Measurements from ENCODE around the gene HACL1. TPM values are rescaled to one million over a fixed set of nuclear protein-coding genes. Genes with fewer than 3 reads are reported as not detected.
A peak's percentile ranks its signal among the peaks of the same experiment; 100 is the strongest.

HACL1 gene
- polyA plus RNA-seq (2013, experiment 1 of 2): 9.2 TPM
- 9.0 TPM for polyA plus RNA-seq (2013, experiment 2 of 2)

DNA sequence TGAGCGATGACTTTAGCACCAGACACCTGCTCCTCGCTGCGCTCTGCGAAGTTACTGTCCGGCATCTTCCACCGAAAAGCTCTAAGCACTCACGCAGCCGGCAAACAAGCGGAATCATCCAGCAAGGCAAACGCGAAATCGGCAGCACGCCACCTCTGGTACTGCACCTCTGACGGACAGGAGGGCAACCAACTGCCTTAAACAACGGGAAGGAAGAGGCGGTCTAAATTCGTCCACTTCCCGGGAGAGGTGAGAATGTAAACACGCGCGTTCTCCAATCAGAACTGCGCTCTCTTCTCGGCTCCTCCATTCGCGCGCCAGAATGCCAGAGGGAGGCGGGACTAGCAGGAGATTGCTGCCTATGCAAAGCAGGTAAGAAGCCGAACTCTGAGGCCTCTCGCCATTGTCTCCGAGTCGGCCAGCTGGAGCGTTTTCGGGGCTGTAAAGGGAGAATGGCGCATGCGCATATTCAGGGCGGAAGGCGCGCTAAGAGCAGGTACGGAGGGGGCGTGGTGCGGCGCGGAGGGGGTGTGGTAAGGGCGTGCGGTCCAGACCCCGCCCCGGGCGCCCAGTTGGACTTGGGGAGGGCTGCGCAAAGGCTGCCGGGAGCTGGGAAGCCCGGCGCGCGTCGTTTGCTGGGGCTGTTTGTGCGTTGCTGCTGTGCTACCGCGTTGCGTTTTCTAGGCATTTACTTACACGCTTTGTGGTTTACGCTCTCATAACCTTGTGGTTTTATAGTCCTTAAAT is at the start of gene HACL1, which contains the start of gene BTD:
Gene HACL1 (minus strand): TSS at position 171 of the 747 bp plus-strand sequence. CDS start 106 bp downstream, at position 65.
Gene BTD (plus strand): TSS at position 347 of the 747 bp plus-strand sequence. CDS start 33,695 bp downstream, outside the sequence.
- H3K4me2 ChIP-seq (ENCODE audit: low read length, poor library complexity, severe bottlenecking): peak within 1 kb of the TSS; percentile 86
- peaks cover 23% of the 10 kb centered on the region for H3K79me1 ChIP-seq (replicated peaks; ENCODE audit: low read length, poor library complexity, severe bottlenecking)
- H3K27ac ChIP-seq (ENCODE audit: low read length, poor library complexity, severe bottlenecking): peak within 1 kb of the TSS; percentile 93
- peak within 1 kb of the TSS; percentile 69 to 88 for H3K18ac ChIP-seq (ENCODE audit: low read depth in 1 of 2, low read length in 2 of 2)
- WGBS: under 1% methylated on average over 55 of the region's 61 CpGs
- peak within 1 kb of the TSS; percentile 95 for H3K9ac ChIP-seq (ENCODE audit: low read length)
- peak; percentile 100 for DNase-seq
- H3K9me3 ChIP-seq (ENCODE audit: control insufficient read depth, low read length): no peaks in the 10 kb centered on the region
- H3K27me3 ChIP-seq (ENCODE audit: control insufficient read depth in 1 of 2, insufficient read depth in 1 of 2, low read length in 2 of 2): no peaks in the 10 kb centered on the region
- H4K8ac ChIP-seq (ENCODE audit: low read length): peak within 1 kb of the TSS; percentile 89
- H3K4me1 ChIP-seq (ENCODE audit: control insufficient read depth, insufficient read depth, low read depth, low read length): peaks cover 2% of the 10 kb centered on the region
- peak within 1 kb of the TSS in 1 of 2 experiments; percentile 96 for H3K14ac ChIP-seq (ENCODE audit: low read length in 2 of 2)
- peak within 1 kb of the TSS; percentile 94 to 96 for H3K4me3 ChIP-seq (ENCODE audit: insufficient read depth in 1 of 2, low read depth in 1 of 2, low read length in 2 of 2)
- H2AK5ac ChIP-seq (ENCODE audit: low read length, severe bottlenecking): no peak within 1 kb of the TSS
- no peak within 1 kb of the TSS for H2BK120ac ChIP-seq (ENCODE audit: low read depth, low read length)
- H4K91ac ChIP-seq (ENCODE audit: low read length): no peak within 1 kb of the TSS
- peak within 1 kb of the TSS; percentile 54 to 61 for H3K23ac ChIP-seq (ENCODE audit: low read length in 2 of 2)
- peak within 1 kb of the TSS in 1 of 2 experiments; percentile 23 for H2BK12ac ChIP-seq (ENCODE audit: low read length in 2 of 2)
- peaks cover 4 to 38% of the 10 kb centered on the region in 2 experiments for H3K36me3 ChIP-seq (ENCODE audit: control insufficient read depth in 1 of 2, insufficient read depth in 2 of 2, low read depth in 1 of 2, low read length in 2 of 2)
- no peak within 1 kb of the TSS for H3K4ac ChIP-seq (ENCODE audit: low read depth in 1 of 2, low read length in 2 of 2)
- peak within 1 kb of the TSS; percentile 34 for H2BK15ac ChIP-seq (ENCODE audit: low read depth, poor library complexity, severe bottlenecking)
- peak within 1 kb of the TSS; percentile 97 for H2AFZ ChIP-seq (ENCODE audit: low read depth, low read length)
- H2BK5ac ChIP-seq (ENCODE audit: low read depth, low read length, poor library complexity, severe bottlenecking): no peak within 1 kb of the TSS

DNA sequence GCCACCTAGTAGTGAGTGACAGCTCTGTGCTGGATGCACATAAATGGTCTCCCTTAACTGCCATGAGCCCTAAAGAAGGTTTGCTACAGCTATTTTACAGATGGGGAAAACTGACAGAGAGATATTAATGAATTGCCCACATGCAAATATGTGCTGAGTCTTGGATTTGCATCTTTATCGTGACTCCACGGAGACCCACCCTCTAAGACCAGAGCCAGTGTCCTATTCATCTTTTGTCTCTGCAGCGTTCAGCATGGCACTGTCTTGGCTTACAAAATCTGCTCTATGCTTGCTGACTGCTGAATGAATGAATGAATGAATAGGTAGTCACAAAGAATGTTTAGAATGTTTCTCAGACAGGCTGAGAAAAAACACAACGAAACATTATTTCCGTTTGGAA is 48.5 kb upstream of the HACL1 start:
- Histone ChIP-seq H3K4me3 (ENCODE audit: insufficient read depth in 1 of 2, low read depth in 1 of 2, low read length in 2 of 2) (no peak overlapping the region), H3K27me3 (ENCODE audit: control insufficient read depth in 1 of 2, insufficient read depth in 1 of 2, low read length in 2 of 2) (no peaks in the 10 kb centered on the region)
- 100% methylated on average over 4 of the region's 5 CpGs for WGBS

DNA sequence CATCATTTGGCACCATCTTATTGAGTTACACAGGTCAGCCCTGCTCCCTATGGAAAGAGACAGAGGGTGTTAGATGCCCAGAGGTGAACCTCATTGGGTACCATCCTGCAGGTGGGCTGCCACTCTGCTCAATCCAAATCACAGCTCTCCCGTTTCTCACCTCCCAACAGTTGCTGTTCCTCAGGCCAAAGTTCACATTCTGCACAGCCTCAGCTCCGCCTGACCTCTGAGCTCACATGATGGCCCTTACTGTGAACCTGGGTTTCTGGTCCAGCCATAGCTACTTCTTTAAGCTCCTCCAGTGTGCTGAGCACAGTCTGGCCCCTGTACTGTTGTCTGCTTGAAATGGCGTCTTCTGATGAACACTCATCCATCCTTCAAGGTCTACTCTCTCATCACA is 48.0 kb upstream of the HACL1 start:
- peak overlapping the region in 1 of 2 experiments; percentile 57 for H2BK12ac ChIP-seq (ENCODE audit: low read length in 2 of 2)
- DNase-seq: no peak
- H3K4me3 ChIP-seq (ENCODE audit: insufficient read depth in 1 of 2, low read depth in 1 of 2, low read length in 2 of 2): no peak overlapping the region
- peak overlapping the region; percentile 55 for H4K91ac ChIP-seq (ENCODE audit: low read length)
- H3K4me2 ChIP-seq (ENCODE audit: low read length, poor library complexity, severe bottlenecking): no peak overlapping the region
- H3K4ac ChIP-seq (ENCODE audit: low read depth in 1 of 2, low read length in 2 of 2): no peak overlapping the region
- peak overlapping the region; percentile 37 for H2AK5ac ChIP-seq (ENCODE audit: low read length, severe bottlenecking)
- H3K14ac ChIP-seq (ENCODE audit: low read length in 2 of 2): no peak overlapping the region
- no peak overlapping the region for H2AFZ ChIP-seq (ENCODE audit: low read depth, low read length)
- H3K27me3 ChIP-seq (ENCODE audit: control insufficient read depth in 1 of 2, insufficient read depth in 1 of 2, low read length in 2 of 2): no peaks in the 10 kb centered on the region
- H2BK120ac ChIP-seq (ENCODE audit: low read depth, low read length): no peak overlapping the region
- H3K9ac ChIP-seq (ENCODE audit: low read length): no peak overlapping the region
- H2BK5ac ChIP-seq (ENCODE audit: low read depth, low read length, poor library complexity, severe bottlenecking): no peak overlapping the region
- H3K4me1 ChIP-seq (ENCODE audit: control insufficient read depth, insufficient read depth, low read depth, low read length): peaks cover 17% of the 10 kb centered on the region
- no peak overlapping the region for H2BK15ac ChIP-seq (ENCODE audit: low read depth, poor library complexity, severe bottlenecking)
- peaks cover 0 to 6% of the 10 kb centered on the region in 2 experiments for H3K36me3 ChIP-seq (ENCODE audit: control insufficient read depth in 1 of 2, insufficient read depth in 2 of 2, low read depth in 1 of 2, low read length in 2 of 2)
- H3K27ac ChIP-seq (ENCODE audit: low read length, poor library complexity, severe bottlenecking): no peak overlapping the region
- H3K23ac ChIP-seq (ENCODE audit: low read length in 2 of 2): no peak overlapping the region
- H4K8ac ChIP-seq (ENCODE audit: low read length): peak overlapping the region; percentile 27
- no peaks in the 10 kb centered on the region for H3K9me3 ChIP-seq (ENCODE audit: control insufficient read depth, low read length)
- peaks cover 4% of the 10 kb centered on the region for H3K79me1 ChIP-seq (replicated peaks; ENCODE audit: low read length, poor library complexity, severe bottlenecking)
- 95% methylated on average over 3 of the region's 3 CpGs for WGBS
- H3K18ac ChIP-seq (ENCODE audit: low read depth in 1 of 2, low read length in 2 of 2): peak overlapping the region; percentile 6 to 61

More for the DNA sequence above, 48.5 kb upstream of the HACL1 start:
- Histone ChIP-seq H3K27ac (ENCODE audit: low read length, poor library complexity, severe bottlenecking) (no peak overlapping the region), H3K79me1 (replicated peaks; ENCODE audit: low read length, poor library complexity, severe bottlenecking) (no peaks in the 10 kb centered on the region), H2AFZ (ENCODE audit: low read depth, low read length) (no peak overlapping the region), H2BK12ac (ENCODE audit: low read length in 2 of 2) (no peak overlapping the region), H4K8ac (ENCODE audit: low read length) (no peak overlapping the region), H3K4me1 (ENCODE audit: control insufficient read depth, insufficient read depth, low read depth, low read length) (peaks cover 17% of the 10 kb centered on the region), H3K9me3 (ENCODE audit: control insufficient read depth, low read length) (peaks cover under 1% of the 10 kb centered on the region), H3K14ac (ENCODE audit: low read length in 2 of 2) (no peak overlapping the region), H3K23ac (ENCODE audit: low read length in 2 of 2) (no peak overlapping the region), H2BK120ac (ENCODE audit: low read depth, low read length) (no peak overlapping the region), H3K4me2 (ENCODE audit: low read length, poor library complexity, severe bottlenecking) (no peak overlapping the region), H4K91ac (ENCODE audit: low read length) (no peak overlapping the region), H3K9ac (ENCODE audit: low read length) (no peak overlapping the region), H3K18ac (ENCODE audit: low read depth in 1 of 2, low read length in 2 of 2) (no peak overlapping the region), H3K4ac (ENCODE audit: low read depth in 1 of 2, low read length in 2 of 2) (no peak overlapping the region), H2BK15ac (ENCODE audit: low read depth, poor library complexity, severe bottlenecking) (no peak overlapping the region), H3K36me3 (ENCODE audit: control insufficient read depth in 1 of 2, insufficient read depth in 2 of 2, low read depth in 1 of 2, low read length in 2 of 2) (peaks cover 0 to under 1% of the 10 kb centered on the region in 2 experiments), H2AK5ac (ENCODE audit: low read length, severe bottlenecking) (no peak overlapping the region), H2BK5ac (ENCODE audit: low read depth, low read length, poor library complexity, severe bottlenecking) (no peak overlapping the region)
- no peak for DNase-seq

DNA sequence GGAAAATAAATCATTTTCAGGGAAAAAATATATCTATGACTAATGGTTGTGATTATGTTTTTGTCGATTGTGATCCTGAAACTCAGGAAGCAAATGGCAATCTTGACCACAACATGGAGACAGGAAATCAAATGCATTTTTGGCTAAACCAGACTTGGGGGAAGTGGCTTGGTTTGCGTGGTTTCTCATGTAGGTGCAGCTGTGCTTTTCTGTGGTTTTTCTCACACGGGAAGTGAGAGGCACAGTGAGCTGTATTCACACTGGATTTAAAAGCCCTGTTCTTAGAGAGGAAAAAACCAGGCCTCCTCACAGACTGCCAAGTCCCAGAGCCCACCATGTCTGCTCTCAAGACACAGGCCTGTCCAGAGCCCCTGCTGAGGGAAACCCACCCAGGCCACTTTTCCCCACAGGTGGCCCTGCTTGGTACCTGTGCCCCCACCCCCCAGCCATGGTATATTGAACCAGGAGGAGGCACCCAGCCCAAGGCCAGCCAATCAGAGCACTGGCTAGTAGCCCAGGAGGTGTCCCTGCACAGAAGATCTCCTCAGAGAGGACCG is 46.3 kb upstream of the HACL1 start:
- peak overlapping the region; percentile 94 to 97 for H3K4ac ChIP-seq (ENCODE audit: low read depth in 1 of 2, low read length in 2 of 2)
- no peaks in the 10 kb centered on the region for H3K27me3 ChIP-seq (ENCODE audit: control insufficient read depth in 1 of 2, insufficient read depth in 1 of 2, low read length in 2 of 2)
- peak overlapping the region; percentile 97 for H2BK5ac ChIP-seq (ENCODE audit: low read depth, low read length, poor library complexity, severe bottlenecking)
- H2AK5ac ChIP-seq (ENCODE audit: low read length, severe bottlenecking): peak overlapping the region; percentile 94
- DNase-seq: peak; percentile 95
- peak overlapping the region; percentile 92 to 99 for H3K18ac ChIP-seq (ENCODE audit: low read depth in 1 of 2, low read length in 2 of 2)
- peak overlapping the region; percentile 77 for H3K9ac ChIP-seq (ENCODE audit: low read length)
- peak overlapping the region in 1 of 2 experiments; percentile 40 for H3K4me3 ChIP-seq (ENCODE audit: insufficient read depth in 1 of 2, low read depth in 1 of 2, low read length in 2 of 2)
- no peaks in the 10 kb centered on the region for H3K9me3 ChIP-seq (ENCODE audit: control insufficient read depth, low read length)
- H3K23ac ChIP-seq (ENCODE audit: low read length in 2 of 2): peak overlapping the region in 1 of 2 experiments; percentile 67
- peak overlapping the region in 1 of 2 experiments; percentile 71 for H3K14ac ChIP-seq (ENCODE audit: low read length in 2 of 2)
- H3K27ac ChIP-seq (ENCODE audit: low read length, poor library complexity, severe bottlenecking): peak overlapping the region; percentile 95
- H3K4me1 ChIP-seq (ENCODE audit: control insufficient read depth, insufficient read depth, low read depth, low read length): peaks cover 17% of the 10 kb centered on the region
- peak overlapping the region; percentile 99 for H2BK120ac ChIP-seq (ENCODE audit: low read depth, low read length)
- peak overlapping the region; percentile 94 to 98 for H2BK12ac ChIP-seq (ENCODE audit: low read length in 2 of 2)
- no peak overlapping the region for H2AFZ ChIP-seq (ENCODE audit: low read depth, low read length)
- peaks cover 4% of the 10 kb centered on the region for H3K79me1 ChIP-seq (replicated peaks; ENCODE audit: low read length, poor library complexity, severe bottlenecking)
- H4K91ac ChIP-seq (ENCODE audit: low read length): peak overlapping the region; percentile 99
- peaks cover 0 to 8% of the 10 kb centered on the region in 2 experiments for H3K36me3 ChIP-seq (ENCODE audit: control insufficient read depth in 1 of 2, insufficient read depth in 2 of 2, low read depth in 1 of 2, low read length in 2 of 2)
- peak overlapping the region; percentile 91 for H2BK15ac ChIP-seq (ENCODE audit: low read depth, poor library complexity, severe bottlenecking)
- 0% methylated on average over 2 of the region's 4 CpGs for WGBS
- H4K8ac ChIP-seq (ENCODE audit: low read length): peak overlapping the region; percentile 99
- no peak overlapping the region for H3K4me2 ChIP-seq (ENCODE audit: low read length, poor library complexity, severe bottlenecking)

All from mesenchymal stem cell (in vitro differentiated cells and primary cell).